ENCODE measurements around the gene PPP1R12C.
"Not testable (repeated sequence)": the region's sequence is repeated elsewhere in the genome, so short reads cannot be mapped to it uniquely, and the experiment has no call there.

Gene PPP1R12C

DNA sequence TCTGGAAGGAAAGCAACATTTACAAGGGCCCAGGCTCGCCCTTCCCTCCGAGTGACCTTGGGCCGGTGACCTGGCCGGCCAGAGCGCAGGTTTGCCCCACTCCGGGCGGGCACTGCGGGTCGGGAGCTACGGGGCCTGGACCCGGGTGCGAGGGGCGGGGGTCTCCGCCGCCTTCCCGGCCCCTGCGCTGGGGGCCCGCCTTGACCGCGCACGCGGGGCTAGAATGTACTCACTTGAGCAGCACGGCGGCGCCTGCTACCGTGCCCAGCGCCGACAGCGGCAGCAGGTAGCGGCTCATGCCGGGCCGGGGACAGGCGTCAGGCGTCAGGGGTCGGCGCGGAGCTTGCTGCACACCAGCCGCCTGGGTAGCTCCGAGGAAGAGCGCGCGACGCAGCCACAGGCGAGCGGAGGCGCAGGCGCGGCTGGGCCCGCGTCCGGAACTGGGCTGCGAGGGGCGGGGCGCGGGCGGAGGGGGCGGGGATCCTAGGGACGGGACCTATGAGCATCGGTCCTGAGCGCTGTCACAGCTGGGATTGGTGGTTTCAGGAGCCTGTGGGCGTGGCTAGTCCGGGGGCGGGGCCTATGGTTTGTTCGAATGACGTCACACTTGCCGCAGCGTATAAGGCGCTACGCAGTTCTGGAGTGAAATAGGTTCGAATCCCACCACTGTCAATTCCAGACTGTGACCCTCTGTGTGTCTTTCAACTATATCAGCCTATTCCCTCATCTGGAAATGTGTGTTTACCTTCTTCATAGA is 54.5 kb downstream of the PPP1R12C start, which contains the start of gene RDH13:
Gene RDH13, minus strand, starts transcription at position 414 of the 757 bp plus-strand sequence. Its CDS starts 116 bp downstream, at position 298.
- peak; percentile 98 for ATAC-seq (replicated peaks)
- peak; percentile 95 to 98 (median 98) for DNase-seq
- peaks cover 7 to 14% of the 10 kb centered on the region in 2 donors for H3K4me1 Mint-ChIP-seq (ENCODE audit: low read depth in 2 of 2)
- peak within 1 kb of the TSS; percentile 57 to 84 for H3K27ac Mint-ChIP-seq
- H3K27me3 Mint-ChIP-seq, result peaks cover 21 to 23% of the 10 kb centered on the region in 2 donors
- peaks cover 18% of the 10 kb centered on the region for H3K36me3 Mint-ChIP-seq (ENCODE audit: insufficient read depth)
- no peaks in the 10 kb centered on the region for H3K9me3 Mint-ChIP-seq
- H3K4me3 Mint-ChIP-seq, result peak within 1 kb of the TSS; percentile 80 to 82

DNA sequence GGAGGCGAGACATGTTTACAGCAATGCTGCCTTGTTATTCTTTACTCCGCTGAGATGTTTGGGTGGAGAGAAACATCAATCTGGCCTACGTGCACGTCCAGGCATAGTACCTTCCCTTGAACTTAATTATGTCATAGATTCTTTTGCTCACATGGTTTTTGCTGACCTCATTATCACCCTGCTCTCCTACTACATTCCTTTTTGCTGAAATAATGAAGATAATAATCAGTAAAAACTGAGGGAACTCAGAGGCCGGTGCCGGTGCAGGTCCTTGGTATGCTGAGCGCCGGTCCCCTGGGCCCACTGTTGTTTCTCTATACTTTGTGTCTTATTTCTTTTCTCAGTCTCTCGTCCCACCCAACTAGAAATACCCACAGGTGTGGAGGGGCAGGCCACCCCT is 57.1 kb downstream of the PPP1R12C start:
- H3K9me3 Mint-ChIP-seq; DNase-seq; H3K27me3 Mint-ChIP-seq; H3K4me3 Mint-ChIP-seq; ATAC-seq (replicated peaks); H3K4me1 Mint-ChIP-seq (ENCODE audit: low read depth in 2 of 2): not testable (repeated sequence)
- peaks cover 35% of the 10 kb centered on the region for H3K36me3 Mint-ChIP-seq (ENCODE audit: insufficient read depth)
- peak overlapping the region in 1 of 2 donors; percentile 47 for H3K27ac Mint-ChIP-seq

DNA sequence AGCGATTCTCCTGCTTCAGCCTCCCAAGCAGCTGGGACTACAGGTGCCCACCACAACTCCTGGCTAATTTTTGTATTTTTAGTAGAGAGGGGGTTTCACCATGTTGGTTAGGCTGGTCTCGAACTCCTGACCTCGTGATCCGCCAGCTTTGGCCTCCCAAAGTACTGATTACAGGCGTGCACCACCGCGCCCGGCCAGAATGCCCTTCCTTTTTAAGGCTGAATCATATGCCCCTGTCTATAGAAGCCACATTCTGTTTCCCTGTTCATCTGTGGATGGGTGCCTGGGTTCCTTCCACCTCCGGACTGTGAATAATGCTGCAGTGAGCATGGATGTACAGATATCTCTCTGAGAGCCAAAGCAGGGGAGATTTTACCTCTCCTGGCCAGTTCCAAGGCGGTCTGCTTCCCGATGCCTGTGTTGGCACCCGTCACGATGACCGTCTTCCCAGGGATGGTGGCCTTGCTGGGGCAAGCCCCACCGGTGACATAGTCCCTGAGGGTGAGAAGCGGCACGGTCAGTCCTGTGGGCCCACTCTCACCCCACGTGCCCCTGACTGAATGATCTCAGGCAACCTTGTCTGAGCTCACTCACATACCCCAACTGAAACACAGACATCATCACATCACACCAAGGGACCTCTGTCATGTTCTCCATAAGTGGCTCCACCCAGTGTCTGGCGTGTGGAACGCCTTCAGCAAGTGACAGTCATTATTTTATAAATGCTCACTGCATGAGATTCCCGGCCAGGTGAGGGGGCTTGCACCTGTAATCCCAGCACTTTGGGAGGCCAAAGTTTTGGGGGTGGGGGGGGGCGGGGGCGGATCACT is 58.4 kb downstream of the PPP1R12C start:
- DNase-seq (no peak), ATAC-seq (replicated peaks) (no peak)
- Mint-ChIP-seq H3K4me3 (no peak overlapping the region), H3K36me3 (ENCODE audit: insufficient read depth) (peaks cover 41% of the 10 kb centered on the region), H3K27ac (peak overlapping the region in 1 of 2 donors; percentile 20), H3K9me3 (no peaks in the 10 kb centered on the region), H3K4me1 (ENCODE audit: low read depth in 2 of 2) (peaks cover 5 to 7% of the 10 kb centered on the region in 2 donors), H3K27me3 (no peaks in the 10 kb centered on the region)

DNA sequence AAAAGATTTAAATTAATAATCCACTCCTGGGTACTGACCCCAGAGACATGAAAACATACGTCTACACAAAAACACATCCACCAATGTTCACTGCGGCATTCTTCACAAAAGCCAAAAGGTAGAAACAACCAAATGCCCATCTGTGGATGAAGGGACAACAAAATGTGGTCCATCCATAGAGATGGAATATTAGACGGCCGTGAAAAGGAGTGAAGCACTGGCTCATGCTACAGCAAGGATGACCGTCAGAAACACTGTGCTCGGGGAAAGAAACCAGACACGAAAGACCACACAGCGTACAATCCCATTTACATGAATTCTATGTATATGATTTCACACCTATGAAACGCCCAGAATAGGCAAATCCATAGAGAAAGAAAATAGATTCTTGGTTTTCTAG is 60.6 kb downstream of the PPP1R12C start:
- DNase-seq (no peak), ATAC-seq (replicated peaks) (no peak)
- no peaks in the 10 kb centered on the region for H3K27me3 Mint-ChIP-seq
- peaks cover 1 to 2% of the 10 kb centered on the region in 2 donors for H3K4me1 Mint-ChIP-seq (ENCODE audit: low read depth in 2 of 2)
- no peak overlapping the region for H3K27ac Mint-ChIP-seq
- H3K4me3 Mint-ChIP-seq, result no peak overlapping the region
- H3K36me3 Mint-ChIP-seq (ENCODE audit: insufficient read depth), result peaks cover 53% of the 10 kb centered on the region
- no peaks in the 10 kb centered on the region for H3K9me3 Mint-ChIP-seq

DNA sequence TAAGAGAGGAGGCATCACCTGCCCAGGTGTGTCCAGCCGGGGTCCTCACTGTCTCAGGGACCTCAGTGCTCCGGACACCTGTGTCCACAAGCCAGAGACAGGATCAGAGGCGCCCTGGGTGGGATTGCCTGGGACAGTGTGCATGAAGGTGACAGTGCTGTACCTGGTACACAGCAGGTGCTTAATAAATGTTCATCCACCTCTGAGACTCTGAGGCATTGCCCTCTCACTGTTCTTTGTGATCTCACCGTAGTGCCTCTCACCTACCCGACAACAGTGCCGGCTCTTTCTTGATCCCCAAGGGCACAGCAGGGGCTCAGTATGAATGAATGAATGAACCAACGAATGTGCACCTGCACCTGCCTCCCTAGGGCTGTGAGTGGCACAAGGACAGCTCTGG is 63.7 kb downstream of the PPP1R12C start:
- Mint-ChIP-seq H3K27ac (no peak overlapping the region), H3K36me3 (ENCODE audit: insufficient read depth) (peaks cover 70% of the 10 kb centered on the region), H3K27me3 (no peaks in the 10 kb centered on the region)

DNA sequence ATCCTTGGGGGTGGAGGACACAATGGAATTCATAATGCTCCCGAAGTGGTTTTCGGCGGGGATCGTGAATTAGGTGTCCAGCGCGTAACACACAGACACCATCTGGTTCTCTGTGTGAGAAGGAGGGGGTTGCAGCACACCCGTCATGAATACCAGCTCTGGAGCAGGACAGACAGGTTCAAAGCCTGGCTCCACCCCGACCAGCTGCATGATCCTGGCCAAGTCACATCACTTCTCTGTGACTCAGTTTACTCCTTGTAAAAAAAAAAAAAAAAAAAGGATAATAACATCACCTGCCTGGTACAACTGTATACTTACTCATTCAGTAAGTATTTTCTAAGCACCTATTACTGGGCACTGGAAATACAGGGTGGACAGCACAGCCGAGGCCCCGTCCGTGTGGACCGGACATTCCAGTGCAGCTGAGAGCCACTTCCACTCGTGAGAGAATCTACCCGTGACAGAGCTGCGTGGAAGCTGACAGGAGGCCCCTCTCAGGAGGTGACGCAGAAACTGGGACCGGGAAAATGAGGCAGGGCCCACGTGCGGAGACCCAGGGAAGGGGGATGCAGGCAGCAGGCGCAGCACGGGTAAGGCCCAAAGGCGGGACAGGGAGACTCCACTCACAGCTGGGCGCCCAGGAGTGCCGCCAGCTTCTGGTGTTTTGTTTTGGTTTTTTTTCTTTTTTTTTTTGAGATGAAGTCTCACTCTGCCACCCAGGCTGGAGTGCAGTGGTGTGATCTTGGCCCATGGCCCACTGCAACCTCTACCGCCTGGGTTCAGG is 66.5 kb downstream of the PPP1R12C start:
- peaks cover 65% of the 10 kb centered on the region for H3K36me3 Mint-ChIP-seq (ENCODE audit: insufficient read depth)
- no peaks in the 10 kb centered on the region for H3K27me3 Mint-ChIP-seq
- no peak overlapping the region for H3K27ac Mint-ChIP-seq
- H3K9me3 Mint-ChIP-seq, result no peaks in the 10 kb centered on the region
- no peaks in the 10 kb centered on the region for H3K4me1 Mint-ChIP-seq (ENCODE audit: low read depth in 2 of 2)
- H3K4me3 Mint-ChIP-seq, result no peak overlapping the region
- ATAC-seq (replicated peaks) (no peak), DNase-seq (no peak)

More for the DNA sequence above, 63.7 kb downstream of the PPP1R12C start:
- DNase-seq (no peak), ATAC-seq (replicated peaks) (no peak)
- Mint-ChIP-seq H3K4me3 (no peak overlapping the region), H3K4me1 (ENCODE audit: low read depth in 2 of 2) (no peaks in the 10 kb centered on the region), H3K9me3 (no peaks in the 10 kb centered on the region)

DNA sequence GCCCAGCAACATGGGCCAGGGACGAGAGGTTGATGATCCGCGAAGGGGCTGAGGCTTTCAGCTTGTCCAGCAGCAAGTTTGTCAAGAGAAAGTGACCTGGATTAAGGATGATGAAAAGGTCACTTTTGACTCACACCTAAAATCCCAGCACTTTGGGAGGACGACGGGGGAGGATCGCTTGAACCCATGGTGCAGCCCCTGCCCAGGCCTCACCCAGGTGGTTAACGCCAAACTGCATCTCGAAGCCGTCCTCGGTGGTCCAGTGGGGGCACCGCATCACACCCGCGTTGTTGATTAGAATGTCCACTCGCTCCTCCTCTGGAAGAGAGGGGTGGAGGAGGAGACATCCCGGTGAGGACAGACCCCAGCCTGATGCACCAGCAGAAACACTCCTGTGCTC is 69.0 kb downstream of the PPP1R12C start:
- Mint-ChIP-seq H3K4me3 (no peak overlapping the region), H3K27ac (peak overlapping the region in 1 of 2 donors; percentile 29), H3K9me3 (no peaks in the 10 kb centered on the region), H3K27me3 (no peaks in the 10 kb centered on the region), H3K4me1 (ENCODE audit: low read depth in 2 of 2) (no peaks in the 10 kb centered on the region), H3K36me3 (ENCODE audit: insufficient read depth) (peaks cover 66% of the 10 kb centered on the region)
- no peak for DNase-seq
- ATAC-seq (replicated peaks), result no peak

DNA sequence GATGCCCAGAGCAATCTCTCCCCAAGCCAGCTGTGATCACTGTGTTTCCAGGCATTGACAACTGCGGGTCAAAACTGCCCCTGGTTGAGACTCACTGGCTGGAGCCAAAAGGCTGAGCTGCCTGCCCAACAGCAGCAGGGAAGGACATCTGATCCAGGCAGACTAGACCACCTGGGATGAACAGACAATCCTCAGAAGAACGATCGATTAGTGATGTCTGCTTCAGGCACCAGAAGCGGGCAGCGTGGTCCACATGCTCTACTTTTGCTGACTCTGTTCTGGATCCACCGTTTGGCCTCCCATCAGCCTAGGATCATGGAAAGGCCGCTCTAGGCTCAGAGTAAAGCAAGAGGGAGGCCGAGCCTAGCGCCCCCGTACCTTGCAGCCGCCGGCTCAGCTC is 69.5 kb downstream of the PPP1R12C start:
- H3K4me1 Mint-ChIP-seq (ENCODE audit: low read depth in 2 of 2), result peaks cover under 1% of the 10 kb centered on the region in 2 donors
- DNase-seq (no peak), ATAC-seq (replicated peaks) (no peak)
- no peak overlapping the region for H3K4me3 Mint-ChIP-seq
- no peaks in the 10 kb centered on the region for H3K9me3 Mint-ChIP-seq
- no peak overlapping the region for H3K27ac Mint-ChIP-seq
- peaks cover 65% of the 10 kb centered on the region for H3K36me3 Mint-ChIP-seq (ENCODE audit: insufficient read depth)
- H3K27me3 Mint-ChIP-seq, result no peaks in the 10 kb centered on the region

DNA sequence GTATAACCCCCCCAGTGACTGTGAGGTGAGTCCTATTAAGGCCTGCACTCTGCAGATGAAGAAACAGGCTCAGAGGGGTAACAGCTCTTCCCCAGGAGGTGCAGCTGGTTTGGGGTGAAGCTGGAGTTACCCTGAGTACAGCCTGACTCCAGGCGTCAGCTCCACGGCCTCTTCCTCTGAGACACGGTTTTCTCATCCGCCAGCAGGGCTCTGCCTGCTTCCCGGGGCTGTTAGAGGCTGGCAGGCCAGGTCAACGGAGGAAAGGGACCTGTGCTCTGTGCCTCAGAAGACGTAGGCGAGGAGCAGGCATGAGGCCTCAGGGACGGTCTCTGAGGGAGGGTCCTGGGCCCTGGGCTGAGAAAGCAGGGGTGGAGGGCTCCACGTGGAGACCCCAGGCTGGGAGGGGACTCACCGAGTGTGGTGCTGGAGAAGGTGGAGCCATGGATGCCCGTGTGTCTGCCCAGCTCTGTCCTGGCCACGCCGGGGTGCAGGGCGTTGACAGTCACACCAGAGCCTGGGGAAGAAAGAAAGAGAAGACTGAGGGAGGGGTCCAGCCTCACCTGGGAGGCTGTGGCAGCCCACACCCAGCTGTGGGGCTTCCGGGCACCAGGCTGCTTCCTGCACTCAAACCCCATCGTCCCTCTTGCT is 70.3 kb downstream of the PPP1R12C start:
- no peak for ATAC-seq (replicated peaks)
- no peaks in the 10 kb centered on the region for H3K27me3 Mint-ChIP-seq
- no peak overlapping the region for H3K27ac Mint-ChIP-seq
- peaks cover 8 to 9% of the 10 kb centered on the region in 2 donors for H3K4me1 Mint-ChIP-seq (ENCODE audit: low read depth in 2 of 2)
- peaks cover 57% of the 10 kb centered on the region for H3K36me3 Mint-ChIP-seq (ENCODE audit: insufficient read depth)
- no peaks in the 10 kb centered on the region for H3K9me3 Mint-ChIP-seq
- DNase-seq, result no peak
- no peak overlapping the region for H3K4me3 Mint-ChIP-seq

DNA sequence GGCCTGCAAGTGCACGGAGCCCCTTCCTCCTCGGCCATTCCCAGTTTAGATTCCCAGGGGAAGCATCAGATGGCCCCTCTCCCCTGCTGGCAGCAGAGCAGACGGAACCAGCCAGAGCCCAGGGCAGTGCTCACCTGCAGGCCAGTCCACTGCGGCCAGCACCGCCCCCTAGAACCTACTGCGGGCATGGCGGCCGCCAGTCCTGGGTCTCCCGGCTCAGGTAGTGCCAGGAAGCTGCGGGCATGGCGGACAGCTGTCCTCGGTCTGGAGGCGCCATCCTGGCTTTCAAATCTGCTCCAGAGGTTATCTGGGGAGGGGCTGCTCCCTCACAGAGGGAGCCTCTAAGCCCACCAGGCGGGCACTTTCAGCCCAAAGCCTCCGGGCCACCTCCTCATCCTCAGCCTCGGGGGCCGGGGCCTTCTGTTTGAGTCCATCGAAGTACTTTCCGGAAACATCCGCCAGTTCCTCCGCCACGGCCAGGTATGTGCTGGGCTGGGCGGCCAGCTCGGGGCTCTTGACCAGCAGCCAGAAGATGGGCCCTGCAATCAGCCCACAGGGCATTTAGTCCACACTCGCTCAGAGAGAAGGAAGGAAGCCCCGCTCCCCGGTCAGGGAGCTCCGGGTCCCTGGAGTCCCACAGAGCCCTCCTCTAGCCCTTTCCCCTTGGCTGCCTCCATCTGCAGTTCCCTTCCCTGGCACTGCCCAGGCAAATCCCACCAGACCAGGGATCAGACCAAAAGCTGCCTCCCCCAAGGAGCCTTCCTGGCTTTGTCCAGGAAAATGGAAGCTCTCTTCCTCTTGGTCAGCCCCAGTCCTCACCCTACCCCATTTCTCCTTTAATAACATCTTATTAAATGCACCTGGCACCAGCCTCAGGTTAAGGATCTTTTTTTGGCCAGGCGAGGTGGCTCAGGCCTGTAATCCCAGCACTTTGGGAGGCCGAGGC is 72.4 kb downstream of the PPP1R12C start:
- no peak for ATAC-seq (replicated peaks)
- Mint-ChIP-seq H3K9me3 (no peaks in the 10 kb centered on the region), H3K36me3 (ENCODE audit: insufficient read depth) (peaks cover 45% of the 10 kb centered on the region), H3K27me3 (no peaks in the 10 kb centered on the region), H3K4me1 (ENCODE audit: low read depth in 2 of 2) (peaks cover 14 to 15% of the 10 kb centered on the region in 2 donors), H3K4me3 (no peak overlapping the region), H3K27ac (peak overlapping the region in 1 of 2 donors; percentile 46)
- DNase-seq, result no peak

DNA sequence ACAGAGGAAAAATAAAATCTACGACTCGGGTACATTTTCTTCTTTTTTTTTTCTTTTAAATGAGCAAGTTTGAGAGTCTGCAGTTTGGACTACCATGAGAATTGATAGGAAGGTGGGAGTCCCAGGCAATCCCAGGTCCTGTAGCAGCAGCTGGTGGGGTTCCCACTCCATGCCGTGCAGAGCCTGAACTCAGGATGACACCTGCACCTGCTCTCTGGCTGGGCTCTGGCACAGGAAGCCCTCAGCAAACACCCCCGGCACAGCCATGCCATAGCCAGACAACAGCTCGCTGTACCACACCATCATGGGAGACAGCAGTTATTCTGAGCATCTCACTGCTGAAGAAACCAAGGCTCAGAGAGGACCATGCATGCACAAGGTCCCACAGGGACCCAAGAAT is 73.2 kb downstream of the PPP1R12C start:
- DNase-seq, result no peak
- Mint-ChIP-seq H3K27ac (no peak overlapping the region), H3K36me3 (ENCODE audit: insufficient read depth) (peaks cover 43% of the 10 kb centered on the region), H3K4me1 (ENCODE audit: low read depth in 2 of 2) (peaks cover 14 to 15% of the 10 kb centered on the region in 2 donors), H3K4me3 (no peak overlapping the region), H3K27me3 (no peaks in the 10 kb centered on the region), H3K9me3 (no peaks in the 10 kb centered on the region)
- ATAC-seq (replicated peaks), result no peak

DNA sequence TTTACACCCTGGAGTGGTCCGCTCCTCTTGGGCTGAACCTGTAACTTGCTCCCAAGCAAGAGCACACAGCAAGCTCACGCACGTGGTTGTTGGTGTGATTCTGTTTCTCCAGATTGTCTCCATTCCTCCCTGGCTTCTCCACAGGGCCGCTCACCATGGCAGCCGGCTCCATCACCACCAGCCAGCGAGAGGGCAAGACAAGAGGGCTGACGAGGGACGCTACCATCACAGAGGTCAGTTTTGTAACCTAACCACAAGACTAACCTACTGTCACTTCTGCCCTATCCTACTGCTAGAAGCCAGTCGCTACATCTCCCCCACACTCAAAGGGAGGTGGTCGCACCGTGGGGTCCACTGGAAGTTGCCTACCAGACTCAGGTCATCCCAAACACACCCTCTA is 74.7 kb downstream of the PPP1R12C start:
- ATAC-seq (replicated peaks) (no peak), DNase-seq (no peak)
- no peaks in the 10 kb centered on the region for H3K27me3 Mint-ChIP-seq
- H3K27ac Mint-ChIP-seq, result peak overlapping the region in 1 of 2 donors; percentile 57
- peaks cover 29% of the 10 kb centered on the region for H3K36me3 Mint-ChIP-seq (ENCODE audit: insufficient read depth)
- no peaks in the 10 kb centered on the region for H3K9me3 Mint-ChIP-seq
- H3K4me1 Mint-ChIP-seq (ENCODE audit: low read depth in 2 of 2), result peaks cover 14 to 15% of the 10 kb centered on the region in 2 donors
- peak overlapping the region in 1 of 2 donors; percentile 53 for H3K4me3 Mint-ChIP-seq
